Measurements from ENCODE around the gene TIMP4.

- TF ChIP-seq YY1 (IDR thresholded peaks at IDR 0.05; ENCODE audit: insufficient read depth, insufficient read length) (no peak), SUZ12 (IDR thresholded peaks at IDR 0.05; ENCODE audit: extremely low read depth, insufficient read depth, insufficient read length) (no peak), ZNF274 (IDR thresholded peaks at IDR 0.05; ENCODE audit: low read depth, low read length) (no peak)
Measured at GRCh38 chr3:12181806-12182205, 23.1 kb upstream of the TIMP4 start.
